Measurements from ENCODE around the gene TMEM38A. TPM values are rescaled to one million over a fixed set of nuclear protein-coding genes. Genes with fewer than 3 reads are reported as not detected.
A peak's percentile ranks its signal among the peaks of the same experiment; 100 is the strongest.
"Not testable (repeated sequence)": the region's sequence is repeated elsewhere in the genome, so short reads cannot be mapped to it uniquely, and the experiment has no call there.

The TMEM38A gene
- total RNA-seq, 1 experiment from 2014 or later = 0.95 TPM

GRCh38 chr19:16668702-16669101, 7.8 kb downstream of the TMEM38A start:
- in situ Hi-C loops (cut with HindIII; ENCODE audit: low sequenced_read_pairs); DNase-seq (ENCODE audit: low spot score): not testable (repeated sequence)

GRCh38 chr19:16670291-16670690, 9.4 kb downstream of the TMEM38A start:
- in situ Hi-C loops (cut with HindIII; ENCODE audit: low sequenced_read_pairs) = no loop called here

GRCh38 chr19:16671652-16672274, 10.8 kb downstream of the TMEM38A start:
- no peak for DNase-seq (ENCODE audit: low spot score)
- in situ Hi-C loops (cut with HindIII; ENCODE audit: low sequenced_read_pairs) = no loop called here

More at GRCh38 chr19:16670291-16670690, 9.4 kb downstream of the TMEM38A start:
- no peak for DNase-seq (ENCODE audit: low spot score)

GRCh38 chr19:16673231-16673630, 12.3 kb downstream of the TMEM38A start:
- in situ Hi-C loops (cut with HindIII; ENCODE audit: low sequenced_read_pairs) = no loop called here

GRCh38 chr19:16673839-16674238, 12.9 kb downstream of the TMEM38A start:
- DNase-seq (ENCODE audit: low spot score); in situ Hi-C loops (cut with HindIII; ENCODE audit: low sequenced_read_pairs): not testable (repeated sequence)

More at GRCh38 chr19:16673231-16673630, 12.3 kb downstream of the TMEM38A start:
- DNase-seq (ENCODE audit: low spot score) = no peak

- in situ Hi-C loops (cut with HindIII; ENCODE audit: low sequenced_read_pairs) = no loop called here
Observed at GRCh38 chr19:16676101-16676798, 15.3 kb downstream of the TMEM38A start.

GRCh38 chr19:16677055-16677454, 16.1 kb downstream of the TMEM38A start:
- DNase-seq (ENCODE audit: low spot score) = no peak
- in situ Hi-C loops (cut with HindIII; ENCODE audit: low sequenced_read_pairs) = no loop called here

More at GRCh38 chr19:16676101-16676798, 15.3 kb downstream of the TMEM38A start:
- no peak for DNase-seq (ENCODE audit: low spot score)

GRCh38 chr19:16678498-16678897, 17.6 kb downstream of the TMEM38A start:
- DNase-seq (ENCODE audit: low spot score) = no peak
- in situ Hi-C loops (cut with HindIII; ENCODE audit: low sequenced_read_pairs) = no loop called here

- DNase-seq (ENCODE audit: low spot score) = no peak
- in situ Hi-C loops (cut with HindIII; ENCODE audit: low sequenced_read_pairs) = no loop called here
Observed at GRCh38 chr19:16679811-16680210, 18.9 kb downstream of the TMEM38A start.

GRCh38 chr19:16682539-16682938, 21.6 kb downstream of the TMEM38A start:
- DNase-seq (ENCODE audit: low spot score) = no peak
- in situ Hi-C loops (cut with HindIII; ENCODE audit: low sequenced_read_pairs) = no loop called here

GRCh38 chr19:16684216-16684615, 23.3 kb downstream of the TMEM38A start:
- in situ Hi-C loops (cut with HindIII; ENCODE audit: low sequenced_read_pairs) = no loop called here

GRCh38 chr19:16688084-16688483, 27.1 kb downstream of the TMEM38A start:
- no peak for DNase-seq (ENCODE audit: low spot score)
- in situ Hi-C loops (cut with HindIII; ENCODE audit: low sequenced_read_pairs) = no loop called here

More at GRCh38 chr19:16684216-16684615, 23.3 kb downstream of the TMEM38A start:
- DNase-seq (ENCODE audit: low spot score) = no peak

GRCh38 chr19:16698914-16699313, 38.0 kb downstream of the TMEM38A start:
- in situ Hi-C loops (cut with HindIII; ENCODE audit: low sequenced_read_pairs) = no loop called here
- DNase-seq (ENCODE audit: low spot score) = no peak

GRCh38 chr19:16702123-16702522, 41.2 kb downstream of the TMEM38A start:
- DNase-seq (ENCODE audit: low spot score) = no peak
- in situ Hi-C loops (cut with HindIII; ENCODE audit: low sequenced_read_pairs) = no loop called here

- in situ Hi-C loops (cut with HindIII; ENCODE audit: low sequenced_read_pairs) = no loop called here
- DNase-seq (ENCODE audit: low spot score) = no peak
Observed at GRCh38 chr19:16703677-16704076, 42.7 kb downstream of the TMEM38A start.

- in situ Hi-C loops (cut with HindIII; ENCODE audit: low sequenced_read_pairs); DNase-seq (ENCODE audit: low spot score): not testable (repeated sequence)
Observed at GRCh38 chr19:16710870-16711269, 49.9 kb downstream of the TMEM38A start.

- in situ Hi-C loops (cut with HindIII; ENCODE audit: low sequenced_read_pairs); DNase-seq (ENCODE audit: low spot score): not testable (repeated sequence)
Observed at GRCh38 chr19:16712295-16712694, 51.4 kb downstream of the TMEM38A start.

- in situ Hi-C loops (cut with HindIII; ENCODE audit: low sequenced_read_pairs) = no loop called here
- DNase-seq (ENCODE audit: low spot score) = peak; percentile 25
Observed at GRCh38 chr19:16714702-16715287, 53.9 kb downstream of the TMEM38A start.

GRCh38 chr19:16715611-16716010, 54.7 kb downstream of the TMEM38A start:
- no peak for DNase-seq (ENCODE audit: low spot score)
- in situ Hi-C loops (cut with HindIII; ENCODE audit: low sequenced_read_pairs) = no loop called here

GRCh38 chr19:16721051-16721450, 60.1 kb downstream of the TMEM38A start:
- no peak for DNase-seq (ENCODE audit: low spot score)
- in situ Hi-C loops (cut with HindIII; ENCODE audit: low sequenced_read_pairs) = no loop called here
